ENCODE measurements around the gene SP2. TPM values are rescaled to one million over a fixed set of nuclear protein-coding genes. Genes with fewer than 3 reads are reported as not detected.

SP2 gene
- total and polyA plus RNA-seq, 2 donors from 2014 or later = 9.0 to 23.6 TPM

- H3K27me3 ChIP-seq (ENCODE audit: control insufficient read depth, insufficient read depth, low read length) = no peaks in the 10 kb centered on the region
- H3K9me3 ChIP-seq (ENCODE audit: control insufficient read depth in 2 of 3, insufficient read depth in 1 of 3, low read length in 3 of 3) = no peaks in the 10 kb centered on the region
- H3K9ac ChIP-seq (ENCODE audit: low read length in 3 of 3) = no peak overlapping the region
- TF ChIP-seq, protein P1, sequence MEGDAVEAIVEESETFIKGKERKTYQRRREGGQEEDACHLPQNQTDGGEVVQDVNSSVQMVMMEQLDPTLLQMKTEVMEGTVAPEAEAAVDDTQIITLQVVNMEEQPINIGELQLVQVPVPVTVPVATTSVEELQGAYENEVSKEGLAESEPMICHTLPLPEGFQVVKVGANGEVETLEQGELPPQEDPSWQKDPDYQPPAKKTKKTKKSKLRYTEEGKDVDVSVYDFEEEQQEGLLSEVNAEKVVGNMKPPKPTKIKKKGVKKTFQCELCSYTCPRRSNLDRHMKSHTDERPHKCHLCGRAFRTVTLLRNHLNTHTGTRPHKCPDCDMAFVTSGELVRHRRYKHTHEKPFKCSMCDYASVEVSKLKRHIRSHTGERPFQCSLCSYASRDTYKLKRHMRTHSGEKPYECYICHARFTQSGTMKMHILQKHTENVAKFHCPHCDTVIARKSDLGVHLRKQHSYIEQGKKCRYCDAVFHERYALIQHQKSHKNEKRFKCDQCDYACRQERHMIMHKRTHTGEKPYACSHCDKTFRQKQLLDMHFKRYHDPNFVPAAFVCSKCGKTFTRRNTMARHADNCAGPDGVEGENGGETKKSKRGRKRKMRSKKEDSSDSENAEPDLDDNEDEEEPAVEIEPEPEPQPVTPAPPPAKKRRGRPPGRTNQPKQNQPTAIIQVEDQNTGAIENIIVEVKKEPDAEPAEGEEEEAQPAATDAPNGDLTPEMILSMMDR (IDR thresholded peaks at IDR 0.05; ENCODE audit: borderline replicate concordance, extremely low read depth, insufficient read depth) = no peak
- FAIRE-seq (no peak), DNase-seq (no peak)
- no peak overlapping the region for H3K27ac ChIP-seq (ENCODE audit: low read depth in 2 of 2, low read length in 2 of 2)
- H3K4me1 ChIP-seq (ENCODE audit: control insufficient read depth in 2 of 3, insufficient read depth in 2 of 3, low read depth in 1 of 3, low read length in 3 of 3) = no peaks in the 10 kb centered on the region
- intact Hi-C loops (cut with DNase I) = no loop called here
- H3K36me3 ChIP-seq (ENCODE audit: control insufficient read depth in 2 of 3, insufficient read depth in 3 of 3, low read length in 3 of 3) = peaks cover 0 to 45% (median 14%) of the 10 kb centered on the region in 3 donors
- H3K4me3 ChIP-seq (ENCODE audit: low read length in 3 of 3) = no peak overlapping the region
Measured at GRCh38 chr17:47925678-47925988, 29.6 kb downstream of the SP2 start.

- H3K4me1 ChIP-seq (ENCODE audit: control insufficient read depth in 2 of 3, insufficient read depth in 2 of 3, low read depth in 1 of 3, low read length in 3 of 3) = no peaks in the 10 kb centered on the region
- intact Hi-C loops (cut with DNase I) = no loop called here
- DNase-seq (no peak), FAIRE-seq (no peak)
- no peaks in the 10 kb centered on the region for H3K9me3 ChIP-seq (ENCODE audit: control insufficient read depth in 2 of 3, insufficient read depth in 1 of 3, low read length in 3 of 3)
- no peak overlapping the region for H3K9ac ChIP-seq (ENCODE audit: low read length in 3 of 3)
- no peaks in the 10 kb centered on the region for H3K27me3 ChIP-seq (ENCODE audit: control insufficient read depth, insufficient read depth, low read length)
- H3K36me3 ChIP-seq (ENCODE audit: control insufficient read depth in 2 of 3, insufficient read depth in 3 of 3, low read length in 3 of 3) = peaks cover 0 to 37% (median 14%) of the 10 kb centered on the region in 3 donors
- TF ChIP-seq, protein P1 (IDR thresholded peaks at IDR 0.05; ENCODE audit: borderline replicate concordance, extremely low read depth, insufficient read depth) = no peak
- H3K4me3 ChIP-seq (ENCODE audit: low read length in 3 of 3) = no peak overlapping the region
- H3K27ac ChIP-seq (ENCODE audit: low read depth in 2 of 2, low read length in 2 of 2) = no peak overlapping the region
Measured at GRCh38 chr17:47927821-47928400, 31.9 kb downstream of the SP2 start.

GRCh38 chr17:47928415-47928814, 32.4 kb downstream of the SP2 start:
- no peak overlapping the region for H3K9ac ChIP-seq (ENCODE audit: low read length in 3 of 3)
- TF ChIP-seq, protein P1 (IDR thresholded peaks at IDR 0.05; ENCODE audit: borderline replicate concordance, extremely low read depth, insufficient read depth) = no peak
- H3K36me3 ChIP-seq (ENCODE audit: control insufficient read depth in 2 of 3, insufficient read depth in 3 of 3, low read length in 3 of 3) = peaks cover 0 to 32% (median 12%) of the 10 kb centered on the region in 3 donors
- H3K4me3 ChIP-seq (ENCODE audit: low read length in 3 of 3) = no peak overlapping the region
- DNase-seq (no peak), FAIRE-seq (no peak)
- intact Hi-C loops (cut with DNase I) = no loop called here
- no peaks in the 10 kb centered on the region for H3K9me3 ChIP-seq (ENCODE audit: control insufficient read depth in 2 of 3, insufficient read depth in 1 of 3, low read length in 3 of 3)
- no peaks in the 10 kb centered on the region for H3K27me3 ChIP-seq (ENCODE audit: control insufficient read depth, insufficient read depth, low read length)
- H3K27ac ChIP-seq (ENCODE audit: low read depth in 2 of 2, low read length in 2 of 2) = no peak overlapping the region
- H3K4me1 ChIP-seq (ENCODE audit: control insufficient read depth in 2 of 3, insufficient read depth in 2 of 3, low read depth in 1 of 3, low read length in 3 of 3) = no peaks in the 10 kb centered on the region

Measured in kidney (tissue), 14 donors.